Ishikawa (cell line): ENCODE results near the gene RHOF.

ENCODE experiments used
- CEBPB ChIP-seq: IDR thresholded peaks from 2 replicates; pipeline ENCODE4 v1.6.1; 2012
- CREB1 ChIP-seq: IDR thresholded peaks from 2 replicates; pipeline ENCODE4 v1.6.1; 2012; ENCODE audit warnings: low read depth
- EGR1 ChIP-seq: IDR thresholded peaks from 2 replicates; pipeline ENCODE4 v1.6.1; 2012
- EP300 ChIP-seq: IDR thresholded peaks from 2 replicates; pipeline ENCODE4 v1.6.1; 2012; ENCODE audit warnings: borderline replicate concordance
- MAX ChIP-seq: IDR thresholded peaks from 2 replicates; pipeline ENCODE4 v1.6.1; 2012
- NFIC ChIP-seq: IDR thresholded peaks from 2 replicates; pipeline ENCODE4 v1.6.1; 2012
- RAD21 ChIP-seq: IDR thresholded peaks from 2 replicates; pipeline ENCODE4 v1.6.1; 2012; ENCODE audit warnings: low read depth
- TAF1 ChIP-seq: IDR thresholded peaks from 2 replicates; pipeline ENCODE4 v1.6.1; 2012; ENCODE audit warnings: low read depth, mild to moderate bottlenecking
- TCF12 ChIP-seq: IDR thresholded peaks from 2 replicates; pipeline ENCODE4 v1.6.1; 2012; ENCODE audit warnings: low read depth
- YY1 ChIP-seq: IDR thresholded peaks from 2 replicates; pipeline ENCODE4 v1.6.1; 2012; ENCODE audit warnings: low read depth
- TF ChIP-seq, protein P1 (sequence below): IDR thresholded peaks from 2 replicates; pipeline ENCODE4 v1.6.1; 2012; ENCODE audit warnings: low read depth, mild to moderate bottlenecking

DNA sequence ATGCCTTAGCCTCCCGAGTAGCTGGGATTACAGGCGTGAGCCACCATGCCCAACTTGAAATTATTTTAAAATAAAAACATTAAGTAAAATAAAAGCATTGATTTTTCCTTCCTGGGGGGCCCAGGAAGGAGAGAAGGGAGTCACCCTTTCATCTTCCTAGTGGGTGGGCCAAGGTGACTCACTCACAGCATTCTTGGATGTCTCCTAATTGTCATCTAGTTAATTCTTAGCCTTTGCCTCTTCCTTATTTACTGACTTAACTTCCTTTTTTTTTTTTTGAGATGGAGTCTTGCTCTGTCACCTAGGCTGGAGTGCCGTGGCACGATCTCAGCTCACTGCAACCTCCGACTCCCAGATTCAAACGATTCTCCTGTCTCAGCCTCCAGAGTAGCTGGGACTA is 51.7 kb downstream of the RHOF start:
- no peak for TF ChIP-seq RAD21
- no peak for TF ChIP-seq CREB1
- TF ChIP-seq, protein P1, sequence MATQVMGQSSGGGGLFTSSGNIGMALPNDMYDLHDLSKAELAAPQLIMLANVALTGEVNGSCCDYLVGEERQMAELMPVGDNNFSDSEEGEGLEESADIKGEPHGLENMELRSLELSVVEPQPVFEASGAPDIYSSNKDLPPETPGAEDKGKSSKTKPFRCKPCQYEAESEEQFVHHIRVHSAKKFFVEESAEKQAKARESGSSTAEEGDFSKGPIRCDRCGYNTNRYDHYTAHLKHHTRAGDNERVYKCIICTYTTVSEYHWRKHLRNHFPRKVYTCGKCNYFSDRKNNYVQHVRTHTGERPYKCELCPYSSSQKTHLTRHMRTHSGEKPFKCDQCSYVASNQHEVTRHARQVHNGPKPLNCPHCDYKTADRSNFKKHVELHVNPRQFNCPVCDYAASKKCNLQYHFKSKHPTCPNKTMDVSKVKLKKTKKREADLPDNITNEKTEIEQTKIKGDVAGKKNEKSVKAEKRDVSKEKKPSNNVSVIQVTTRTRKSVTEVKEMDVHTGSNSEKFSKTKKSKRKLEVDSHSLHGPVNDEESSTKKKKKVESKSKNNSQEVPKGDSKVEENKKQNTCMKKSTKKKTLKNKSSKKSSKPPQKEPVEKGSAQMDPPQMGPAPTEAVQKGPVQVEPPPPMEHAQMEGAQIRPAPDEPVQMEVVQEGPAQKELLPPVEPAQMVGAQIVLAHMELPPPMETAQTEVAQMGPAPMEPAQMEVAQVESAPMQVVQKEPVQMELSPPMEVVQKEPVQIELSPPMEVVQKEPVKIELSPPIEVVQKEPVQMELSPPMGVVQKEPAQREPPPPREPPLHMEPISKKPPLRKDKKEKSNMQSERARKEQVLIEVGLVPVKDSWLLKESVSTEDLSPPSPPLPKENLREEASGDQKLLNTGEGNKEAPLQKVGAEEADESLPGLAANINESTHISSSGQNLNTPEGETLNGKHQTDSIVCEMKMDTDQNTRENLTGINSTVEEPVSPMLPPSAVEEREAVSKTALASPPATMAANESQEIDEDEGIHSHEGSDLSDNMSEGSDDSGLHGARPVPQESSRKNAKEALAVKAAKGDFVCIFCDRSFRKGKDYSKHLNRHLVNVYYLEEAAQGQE = no peak
- TF ChIP-seq TAF1 = no peak
- no peak for TF ChIP-seq YY1
- no peak for TF ChIP-seq EP300
- no peak for TF ChIP-seq MAX
- no peak for TF ChIP-seq EGR1
- TF ChIP-seq TCF12 = no peak
- no peak for TF ChIP-seq CEBPB
- TF ChIP-seq NFIC = no peak
